Mesodermal cell (in vitro differentiated cells): Measurements from ENCODE around the gene CSE1L.
A peak's percentile ranks its signal among the peaks of the same experiment; 100 is the strongest.

Experiments used
- H3K27ac ChIP-seq: 2 replicates; pipeline ENCODE4 v1.7.0; 2013; ENCODE audit warnings: mild to moderate bottlenecking, low read depth, low read length, moderate library complexity; ENCODE audit not compliant: severe bottlenecking
- H3K36me3 ChIP-seq: 2 replicates; pipeline ENCODE4 v1.7.1; 2013; ENCODE audit warnings: mild to moderate bottlenecking, low read length, moderate library complexity; ENCODE audit not compliant: control insufficient read depth, insufficient read depth
- H3K4me1 ChIP-seq: one replicate; pipeline ENCODE4 v1.7.1; 2013; ENCODE audit warnings: mild to moderate bottlenecking, low read length; ENCODE audit not compliant: insufficient read depth, control insufficient read depth, poor library complexity, severe bottlenecking
- H3K4me3 ChIP-seq: 2 replicates; pipeline ENCODE4 v1.7.0; 2013; ENCODE audit warnings: low read length, control low read depth, mild to moderate bottlenecking; ENCODE audit not compliant: insufficient read depth, poor library complexity, severe bottlenecking; ENCODE audit errors: extremely low read depth
- H3K9me3 ChIP-seq: 2 replicates; pipeline ENCODE4 v1.7.1; 2013; ENCODE audit warnings: mild to moderate bottlenecking, low read length, moderate library complexity; ENCODE audit not compliant: control insufficient read depth
- WGBS, 2 experiments: methylation state at CpG; one replicate each; pipeline ENCODE4 v1.1.5; 2013; ENCODE audit warnings: missing lambda C conversion rate in 2 of 2; ENCODE audit not compliant: insufficient coverage in 2 of 2; 5-methylcytosine and 5-hydroxymethylcytosine counted together

CSE1L gene

GRCh38 chr20:49030954-49031619, 15.0 kb upstream of the CSE1L start:
- no peak overlapping the region for H3K4me3 ChIP-seq
- no peaks in the 10 kb centered on the region for H3K4me1 ChIP-seq
- H3K36me3 ChIP-seq, result peaks cover 87% of the 10 kb centered on the region
- 94 to 100% methylated on average over 1 to 3 of the region's 6 CpGs for WGBS, 2 experiments
- H3K9me3 ChIP-seq, result no peaks in the 10 kb centered on the region
- no peak overlapping the region for H3K27ac ChIP-seq

- H3K4me3 ChIP-seq, result no peak overlapping the region
- no peaks in the 10 kb centered on the region for H3K4me1 ChIP-seq
- peaks cover 75% of the 10 kb centered on the region for H3K36me3 ChIP-seq
- H3K9me3 ChIP-seq, result no peaks in the 10 kb centered on the region
- no peak overlapping the region for H3K27ac ChIP-seq
- 98 to 100% methylated on average over 7 to 8 of the region's 8 CpGs for WGBS, 2 experiments
Measured at GRCh38 chr20:49032455-49032854, 13.7 kb upstream of the CSE1L start.

GRCh38 chr20:49034070-49034732, 11.9 kb upstream of the CSE1L start:
- H3K9me3 ChIP-seq, result no peaks in the 10 kb centered on the region
- H3K27ac ChIP-seq, result no peak overlapping the region
- peaks cover 59% of the 10 kb centered on the region for H3K36me3 ChIP-seq
- H3K4me1 ChIP-seq, result no peaks in the 10 kb centered on the region
- WGBS, 2 experiments, result 90 to 97% methylated on average over 4 to 5 of the region's 7 CpGs
- H3K4me3 ChIP-seq, result no peak overlapping the region

- H3K9me3 ChIP-seq, result no peaks in the 10 kb centered on the region
- H3K4me1 ChIP-seq, result no peaks in the 10 kb centered on the region
- H3K27ac ChIP-seq, result no peak overlapping the region
- WGBS, 2 experiments, result 80 to 91% methylated on average over 3 of the region's 3 CpGs
- H3K36me3 ChIP-seq, result peaks cover 28% of the 10 kb centered on the region
- no peak overlapping the region for H3K4me3 ChIP-seq
Measured at GRCh38 chr20:49037962-49038387, 8.1 kb upstream of the CSE1L start.

GRCh38 chr20:49039854-49040253, 6.3 kb upstream of the CSE1L start:
- no peaks in the 10 kb centered on the region for H3K9me3 ChIP-seq
- no peak overlapping the region for H3K4me3 ChIP-seq
- whole genome bisulfite sequencing, 2 experiments, result 93 to 100% methylated on average over 2 to 3 of the region's 5 CpGs
- peaks cover 9% of the 10 kb centered on the region for H3K36me3 ChIP-seq
- no peaks in the 10 kb centered on the region for H3K4me1 ChIP-seq
- no peak overlapping the region for H3K27ac ChIP-seq

- no peak overlapping the region for H3K27ac ChIP-seq
- H3K9me3 ChIP-seq, result no peaks in the 10 kb centered on the region
- WGBS, 2 experiments, result 97 to 100% methylated on average over 4 to 5 of the region's 5 CpGs
- H3K4me3 ChIP-seq, result no peak overlapping the region
- H3K36me3 ChIP-seq, result peaks cover 5% of the 10 kb centered on the region
- peaks cover 6% of the 10 kb centered on the region for H3K4me1 ChIP-seq
Measured at GRCh38 chr20:49043000-49043399, 3.1 kb upstream of the CSE1L start.

GRCh38 chr20:49045440-49046086, 549 bp upstream of the CSE1L start:
- 31 to 44% methylated on average over 11 to 12 of the region's 12 CpGs for WGBS, 2 experiments

GRCh38 chr20:49052334-49052733, 6.2 kb downstream of the CSE1L start:
- WGBS, 2 experiments, result 88 to 100% methylated on average over 1 of the region's 1 CpG
- Histone ChIP-seq H3K4me1 (peaks cover 10% of the 10 kb centered on the region), H3K4me3 (no peak overlapping the region), H3K9me3 (no peaks in the 10 kb centered on the region), H3K27ac (no peak overlapping the region), H3K36me3 (peaks cover 68% of the 10 kb centered on the region)

More at GRCh38 chr20:49045440-49046086, 549 bp upstream of the CSE1L start:
- Histone ChIP-seq H3K4me1 (peaks cover 10% of the 10 kb centered on the region), H3K27ac (peak overlapping the region; percentile 94), H3K9me3 (no peaks in the 10 kb centered on the region), H3K36me3 (peaks cover 29% of the 10 kb centered on the region), H3K4me3 (peak overlapping the region; percentile 89)

- Histone ChIP-seq H3K36me3 (peaks cover 70% of the 10 kb centered on the region), H3K9me3 (no peaks in the 10 kb centered on the region), H3K27ac (no peak overlapping the region), H3K4me3 (no peak overlapping the region), H3K4me1 (peaks cover 3% of the 10 kb centered on the region)
- WGBS, 2 experiments, result no CpG with 5 or more reads among the region's 4 CpGs
Measured at GRCh38 chr20:49054056-49054643, 8.0 kb downstream of the CSE1L start.

- H3K9me3 ChIP-seq, result no peaks in the 10 kb centered on the region
- no peaks in the 10 kb centered on the region for H3K4me1 ChIP-seq
- H3K36me3 ChIP-seq, result peaks cover 89% of the 10 kb centered on the region
- H3K4me3 ChIP-seq, result no peak overlapping the region
- 94 to 100% methylated on average over 2 of the region's 3 CpGs for WGBS, 2 experiments
- H3K27ac ChIP-seq, result no peak overlapping the region
Measured at GRCh38 chr20:49063279-49063678, 17.2 kb downstream of the CSE1L start.
